Spleen (tissue), 7 donors: ENCODE measurements around the gene SLC38A8.

Experiments used
- CTCF ChIP-seq, 11 experiments: fragments of 200-600 bp in 7 of 11; fragments of 450-650 bp in 4 of 11; sonication (generic) in 4 of 11; IDR thresholded peaks in 8 of 11; conservative IDR thresholded peaks in 3 of 11; 1 replicate in 7 of 11; 2 replicates in 4 of 11; pipeline versions ENCODE4 v1.4.0 to v1.8.0; 2016 to 2021; ENCODE audit warnings: antibody characterized with exemption in 11 of 11, inconsistent platforms in 4 of 11, mild to moderate bottlenecking in 1 of 11
- POLR2A ChIP-seq, 3 donors: fragments of 450-650 bp; IDR thresholded peaks; one replicate each; pipeline ENCODE4 v1.5.1; 2017; ENCODE audit warnings: antibody characterized with exemption in 3 of 3, mild to moderate bottlenecking in 1 of 3
- POLR2AphosphoS5 ChIP-seq, 3 donors: sonication (generic); formaldehyde crosslinking; IDR thresholded peaks; one replicate each; pipeline ENCODE4 v1.5.1; 2017; ENCODE audit warnings: antibody characterized with exemption in 3 of 3
- donor health status: DM: no; HTN: no; CAD: no; lungs with moderate emphysema.
- donor health status: DM: no; HTN: no; CAD: no.
- donor health status: DM: no; HTN: no; CAD: no.

- no peak for TF ChIP-seq POLR2AphosphoS5 (IDR thresholded peaks at IDR 0.05)
- TF ChIP-seq CTCF (IDR thresholded peaks at IDR 0.05 in 8 of 11, conservative IDR thresholded peaks at IDR 0.05 in 3 of 11) = no peak
- TF ChIP-seq POLR2A (IDR thresholded peaks at IDR 0.05) = no peak
Observed at GRCh38 chr16:84001726-84002125, 40.9 kb downstream of the SLC38A8 start.
